ENCODE data around the gene REEP1. TPM values are rescaled to one million over a fixed set of nuclear protein-coding genes. Genes with fewer than 3 reads are reported as not detected.

Gene REEP1
- polyA plus RNA-seq, 2 of the 4 experiments (the other 2 are of a cell fraction), result 0.30 to 0.45 TPM

- Histone ChIP-seq H3K4me1 (no peaks in the 10 kb centered on the region), H3K4me3 (no peak overlapping the region), H3K9me3 (peaks cover 5% of the 10 kb centered on the region; the same call in 2 of the 3 replicates), H3K4me2 (no peak overlapping the region), H3K27ac (no peak overlapping the region)
- peak; percentile 43 to 72 for DNase-seq (ENCODE audit: low read depth in 1 of 2, low spot score in 1 of 2)
- CTCF ChIA-PET, result interaction anchor here (0.6 to 3.1 kb wide), 26 partner anchors 10 to 720 kb away, joined by 3 to 21 read pairs (median 3); partner anchors contain the start of gene REEP1
- peak; percentile 90 to 94 for ATAC-seq
- POLR2A ChIA-PET, result interaction anchor here (1.0 kb wide), 1 partner anchor 177 kb away, joined by 4 read pairs; the partner anchor contains the start of gene IMMT
- 8% methylated on average over 4 of the region's 4 CpGs for WGBS (ENCODE audit: missing lambda C conversion rate)
- FAIRE-seq, result no peak
- no peak for TF ChIP-seq RCOR1 (IDR thresholded peaks at IDR 0.05; ENCODE audit: low read depth, low read length)
- TF ChIP-seq MAFK (IDR thresholded peaks at IDR 0.05; ENCODE audit: partially characterized antibody), result no peak
- TF ChIP-seq HDAC2 (IDR thresholded peaks at IDR 0.05), result no peak
- peak; percentile 64 for TF ChIP-seq CTCF (IDR thresholded peaks at IDR 0.05)
- peak; percentile 58; the same call in 2 of the 3 replicates for TF ChIP-seq SMC3 (IDR thresholded peaks at IDR 0.05)
- TF ChIP-seq RAD21 (conservative IDR thresholded peaks at IDR 0.05 in 1 of 2, IDR thresholded peaks at IDR 0.05 in 1 of 2), result peak; percentile 65 to 74
Measured at GRCh38 chr2:86372641-86373502, 35.4 kb upstream of the REEP1 start.

- DNase-seq (ENCODE audit: low read depth in 1 of 2, low spot score in 1 of 2), result no peak
- Histone ChIP-seq H3K27ac (no peak overlapping the region), H3K4me1 (no peaks in the 10 kb centered on the region), H3K9me3 (peaks cover 5% of the 10 kb centered on the region; the same call in 2 of the 3 replicates), H3K4me2 (no peak overlapping the region), H3K4me3 (no peak overlapping the region)
- ChIA-PET POLR2A (no interaction called here), CTCF (interaction anchor here (0.6 to 3.8 kb wide), 18 partner anchors 11 to 720 kb away, joined by 3 to 21 read pairs (median 4); partner anchors contain the start of gene REEP1)
- 49% methylated on average over 4 of the region's 4 CpGs for WGBS (ENCODE audit: missing lambda C conversion rate)
- FAIRE-seq, result no peak
- no peak for ATAC-seq
- TF ChIP-seq KDM5A (IDR thresholded peaks at IDR 0.05) (no peak), EHMT2 (IDR thresholded peaks at IDR 0.05; ENCODE audit: low read depth) (no peak), EHF (CRISPR knock-in tag; IDR thresholded peaks at IDR 0.05) (no peak), CHD4 (IDR thresholded peaks at IDR 0.05; ENCODE audit: borderline replicate concordance) (no peak), BHLHE40 (IDR thresholded peaks at IDR 0.05; ENCODE audit: low read depth, low read length) (no peak), POLR2A (IDR thresholded peaks at IDR 0.05; ENCODE audit: low read length) (no peak)
- TF ChIP-seq, protein P1, sequence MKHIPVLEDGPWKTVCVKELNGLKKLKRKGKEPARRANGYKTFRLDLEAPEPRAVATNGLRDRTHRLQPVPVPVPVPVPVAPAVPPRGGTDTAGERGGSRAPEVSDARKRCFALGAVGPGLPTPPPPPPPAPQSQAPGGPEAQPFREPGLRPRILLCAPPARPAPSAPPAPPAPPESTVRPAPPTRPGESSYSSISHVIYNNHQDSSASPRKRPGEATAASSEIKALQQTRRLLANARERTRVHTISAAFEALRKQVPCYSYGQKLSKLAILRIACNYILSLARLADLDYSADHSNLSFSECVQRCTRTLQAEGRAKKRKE (CRISPR knock-in tag; IDR thresholded peaks at IDR 0.05; ENCODE audit: low read depth), result no peak
Measured at GRCh38 chr2:86372133-86372532, 34.7 kb upstream of the REEP1 start.

DNA sequence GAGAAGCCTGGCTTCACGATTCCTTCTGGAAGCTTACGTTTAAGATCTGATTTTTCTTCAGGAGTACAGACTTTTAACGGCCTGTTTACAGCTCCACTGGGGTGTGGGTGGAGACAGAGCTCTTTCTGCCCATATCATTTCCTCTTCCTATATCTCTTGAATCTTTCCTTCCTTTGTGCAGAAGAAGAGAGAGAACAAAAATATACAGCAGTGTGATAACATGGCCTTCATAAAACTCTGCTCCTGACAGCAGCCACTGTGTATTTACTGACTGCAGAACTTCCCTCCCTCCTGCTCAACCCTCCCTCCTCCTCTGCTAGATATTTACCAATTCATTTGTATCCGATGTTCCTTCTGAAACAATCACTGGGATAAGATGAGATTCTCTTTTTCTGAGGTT lies 34.1 kb upstream of the REEP1 start:
- FAIRE-seq (no peak), ATAC-seq (no peak), DNase-seq (ENCODE audit: low read depth in 1 of 2, low spot score in 1 of 2) (no peak)
- CTCF ChIA-PET, result interaction anchor here (1.1 to 3.8 kb wide), 8 partner anchors 12 to 544 kb away, joined by 3 to 21 read pairs (median 15); no protein-coding TSS in a partner anchor
- no peak overlapping the region for H3K4me3 ChIP-seq
- H3K27ac ChIP-seq, result no peak overlapping the region
- TF ChIP-seq, protein P2, sequence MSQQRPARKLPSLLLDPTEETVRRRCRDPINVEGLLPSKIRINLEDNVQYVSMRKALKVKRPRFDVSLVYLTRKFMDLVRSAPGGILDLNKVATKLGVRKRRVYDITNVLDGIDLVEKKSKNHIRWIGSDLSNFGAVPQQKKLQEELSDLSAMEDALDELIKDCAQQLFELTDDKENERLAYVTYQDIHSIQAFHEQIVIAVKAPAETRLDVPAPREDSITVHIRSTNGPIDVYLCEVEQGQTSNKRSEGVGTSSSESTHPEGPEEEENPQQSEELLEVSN (IDR thresholded peaks at IDR 0.05; ENCODE audit: borderline replicate concordance, low read depth), result no peak
- TF ChIP-seq NPAS2 (CRISPR knock-in tag; IDR thresholded peaks at IDR 0.05; ENCODE audit: borderline replicate concordance), result no peak
- no peak for TF ChIP-seq EHMT2 (IDR thresholded peaks at IDR 0.05; ENCODE audit: low read depth)
- no peak for TF ChIP-seq BHLHE40 (IDR thresholded peaks at IDR 0.05; ENCODE audit: low read depth, low read length)
- TF ChIP-seq, protein P3, sequence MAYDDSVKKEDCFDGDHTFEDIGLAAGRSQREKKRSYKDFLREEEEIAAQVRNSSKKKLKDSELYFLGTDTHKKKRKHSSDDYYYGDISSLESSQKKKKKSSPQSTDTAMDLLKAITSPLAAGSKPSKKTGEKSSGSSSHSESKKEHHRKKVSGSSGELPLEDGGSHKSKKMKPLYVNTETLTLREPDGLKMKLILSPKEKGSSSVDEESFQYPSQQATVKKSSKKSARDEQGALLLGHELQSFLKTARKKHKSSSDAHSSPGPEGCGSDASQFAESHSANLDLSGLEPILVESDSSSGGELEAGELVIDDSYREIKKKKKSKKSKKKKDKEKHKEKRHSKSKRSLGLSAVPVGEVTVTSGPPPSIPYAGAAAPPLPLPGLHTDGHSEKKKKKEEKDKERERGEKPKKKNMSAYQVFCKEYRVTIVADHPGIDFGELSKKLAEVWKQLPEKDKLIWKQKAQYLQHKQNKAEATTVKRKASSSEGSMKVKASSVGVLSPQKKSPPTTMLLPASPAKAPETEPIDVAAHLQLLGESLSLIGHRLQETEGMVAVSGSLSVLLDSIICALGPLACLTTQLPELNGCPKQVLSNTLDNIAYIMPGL (CRISPR knock-in tag; IDR thresholded peaks at IDR 0.05; ENCODE audit: borderline replicate concordance), result no peak
- TF ChIP-seq MAFK (IDR thresholded peaks at IDR 0.05; ENCODE audit: partially characterized antibody), result no peak
- TF ChIP-seq PHF8 (IDR thresholded peaks at IDR 0.05; ENCODE audit: borderline replicate concordance, low read depth), result no peak
- TF ChIP-seq EHF (CRISPR knock-in tag; IDR thresholded peaks at IDR 0.05), result no peak
- no peak for TF ChIP-seq NR3C1 (IDR thresholded peaks at IDR 0.05)
- no peak for TF ChIP-seq RNF2 (IDR thresholded peaks at IDR 0.05; ENCODE audit: borderline replicate concordance, low read depth)
- no peak for TF ChIP-seq KDM5A (IDR thresholded peaks at IDR 0.05)
- no peak for TF ChIP-seq POLR2A (IDR thresholded peaks at IDR 0.05; ENCODE audit: low read length)
- TF ChIP-seq CHD4 (IDR thresholded peaks at IDR 0.05; ENCODE audit: borderline replicate concordance), result no peak
- no peak for TF ChIP-seq HOXB5 (CRISPR knock-in tag; IDR thresholded peaks at IDR 0.05)
- TF ChIP-seq CHD2 (IDR thresholded peaks at IDR 0.05; ENCODE audit: low read length, partially characterized antibody), result no peak
- TF ChIP-seq SREBF2 (IDR thresholded peaks at IDR 0.05), result no peak
- TF ChIP-seq FOSB (CRISPR knock-in tag; IDR thresholded peaks at IDR 0.05), result no peak
- WGBS (ENCODE audit: missing lambda C conversion rate), result 37% methylated on average over 4 of the region's 4 CpGs
- POLR2A ChIA-PET, result no interaction called here
- H3K4me2 ChIP-seq, result no peak overlapping the region
- H3K4me1 ChIP-seq, result no peaks in the 10 kb centered on the region
- peaks cover 5% of the 10 kb centered on the region; the same call in 2 of the 3 replicates for H3K9me3 ChIP-seq
